ENCODE results near the gene ZNF516.

DNA sequence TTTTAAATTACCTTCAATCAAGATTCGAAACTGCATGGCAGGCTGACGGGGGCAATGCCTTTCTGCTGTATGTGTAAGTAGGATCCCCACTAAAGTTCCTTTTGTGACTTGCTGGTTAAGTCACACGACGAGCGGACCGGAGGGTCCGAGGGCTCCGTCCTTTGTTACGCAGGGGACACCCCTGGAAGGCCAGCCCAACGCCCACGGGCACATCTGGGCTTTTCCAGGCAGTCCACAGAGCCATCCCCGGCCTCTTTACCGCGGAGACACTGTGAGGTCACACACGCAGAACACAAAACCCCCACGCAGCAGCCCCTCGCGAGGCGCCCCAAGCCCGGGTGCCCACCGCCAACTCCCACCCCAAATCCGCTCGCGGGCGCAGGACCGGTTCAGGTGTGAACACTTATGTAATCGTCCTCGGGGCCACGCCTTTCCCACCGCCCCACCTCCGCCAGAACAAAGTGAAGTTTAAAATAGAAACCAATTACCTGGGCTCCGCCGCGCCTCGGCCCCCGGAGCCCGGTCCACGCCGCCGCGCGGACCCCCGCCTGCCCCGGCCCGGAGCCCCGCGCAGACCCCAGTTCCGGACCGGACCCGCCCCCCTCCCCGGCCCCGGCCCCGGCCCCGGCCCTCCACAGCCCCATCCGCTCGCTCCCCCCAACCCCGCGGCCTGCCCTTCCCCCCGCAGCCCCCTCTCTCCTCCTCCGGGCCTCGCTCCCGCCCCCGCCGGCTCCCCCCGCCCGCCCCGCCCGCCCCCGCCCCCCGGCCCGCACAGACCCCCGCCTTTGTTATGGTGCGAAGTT, 4.2 kb downstream of the ZNF516 start:
- TF ChIP-seq, protein P1, sequence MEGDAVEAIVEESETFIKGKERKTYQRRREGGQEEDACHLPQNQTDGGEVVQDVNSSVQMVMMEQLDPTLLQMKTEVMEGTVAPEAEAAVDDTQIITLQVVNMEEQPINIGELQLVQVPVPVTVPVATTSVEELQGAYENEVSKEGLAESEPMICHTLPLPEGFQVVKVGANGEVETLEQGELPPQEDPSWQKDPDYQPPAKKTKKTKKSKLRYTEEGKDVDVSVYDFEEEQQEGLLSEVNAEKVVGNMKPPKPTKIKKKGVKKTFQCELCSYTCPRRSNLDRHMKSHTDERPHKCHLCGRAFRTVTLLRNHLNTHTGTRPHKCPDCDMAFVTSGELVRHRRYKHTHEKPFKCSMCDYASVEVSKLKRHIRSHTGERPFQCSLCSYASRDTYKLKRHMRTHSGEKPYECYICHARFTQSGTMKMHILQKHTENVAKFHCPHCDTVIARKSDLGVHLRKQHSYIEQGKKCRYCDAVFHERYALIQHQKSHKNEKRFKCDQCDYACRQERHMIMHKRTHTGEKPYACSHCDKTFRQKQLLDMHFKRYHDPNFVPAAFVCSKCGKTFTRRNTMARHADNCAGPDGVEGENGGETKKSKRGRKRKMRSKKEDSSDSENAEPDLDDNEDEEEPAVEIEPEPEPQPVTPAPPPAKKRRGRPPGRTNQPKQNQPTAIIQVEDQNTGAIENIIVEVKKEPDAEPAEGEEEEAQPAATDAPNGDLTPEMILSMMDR (IDR thresholded peaks at IDR 0.05; ENCODE audit: borderline replicate concordance, extremely low read depth, low read length, poor library complexity, severe bottlenecking), result no peak
- no peak for TF ChIP-seq EZH2 (IDR thresholded peaks at IDR 0.05; ENCODE audit: borderline replicate concordance, low read depth, low read length, severe bottlenecking)
